HEK293 (cell line): Measurements from ENCODE around the gene CRX.

Experiments used
- HOXA7 ChIP-seq: sonication (generic); formaldehyde crosslinking; IDR thresholded peaks from 2 replicates; pipeline ENCODE4 v1.8.1; 2022; ENCODE audit warnings: missing genetic modification reagents, borderline replicate concordance
- YY1 ChIP-seq: fragments of 450-650 bp; formaldehyde crosslinking; IDR thresholded peaks from 2 replicates; pipeline ENCODE4 v1.5.1; 2018; ENCODE audit warnings: missing biosample characterization, missing genetic modification characterization
- ZBTB17 ChIP-seq: fragments of 450-650 bp; formaldehyde crosslinking; IDR thresholded peaks from 2 replicates; pipeline ENCODE4 v1.5.1; 2016; ENCODE audit warnings: missing biosample characterization, missing genetic modification characterization
- ZFP41 ChIP-seq: fragments of 450-650 bp; formaldehyde crosslinking; IDR thresholded peaks from 2 replicates; pipeline ENCODE4 v1.5.1; 2016; ENCODE audit warnings: missing biosample characterization, missing genetic modification characterization, borderline replicate concordance
- ZNF174 ChIP-seq: fragments of 450-650 bp; formaldehyde crosslinking; IDR thresholded peaks from 2 replicates; pipeline ENCODE4 v1.5.0; 2017; ENCODE audit warnings: missing biosample characterization, mild to moderate bottlenecking, missing genetic modification characterization
- TF ChIP-seq, protein P1 (sequence below): fragments of 450-650 bp; formaldehyde crosslinking; IDR thresholded peaks from 2 replicates; pipeline ENCODE4 v1.5.1; 2016; ENCODE audit warnings: missing biosample characterization, missing genetic modification characterization
- TF ChIP-seq, protein P2 (sequence below): fragments of 450-650 bp; formaldehyde crosslinking; IDR thresholded peaks from 2 replicates; pipeline ENCODE4 v1.5.1; 2016; ENCODE audit warnings: missing biosample characterization, missing genetic modification characterization
- TF ChIP-seq, protein P3 (sequence below): sonication (generic); formaldehyde crosslinking; IDR thresholded peaks from 2 replicates; pipeline ENCODE4 v1.8.1; 2022; ENCODE audit warnings: mild to moderate bottlenecking, moderate library complexity, missing genetic modification reagents

DNA sequence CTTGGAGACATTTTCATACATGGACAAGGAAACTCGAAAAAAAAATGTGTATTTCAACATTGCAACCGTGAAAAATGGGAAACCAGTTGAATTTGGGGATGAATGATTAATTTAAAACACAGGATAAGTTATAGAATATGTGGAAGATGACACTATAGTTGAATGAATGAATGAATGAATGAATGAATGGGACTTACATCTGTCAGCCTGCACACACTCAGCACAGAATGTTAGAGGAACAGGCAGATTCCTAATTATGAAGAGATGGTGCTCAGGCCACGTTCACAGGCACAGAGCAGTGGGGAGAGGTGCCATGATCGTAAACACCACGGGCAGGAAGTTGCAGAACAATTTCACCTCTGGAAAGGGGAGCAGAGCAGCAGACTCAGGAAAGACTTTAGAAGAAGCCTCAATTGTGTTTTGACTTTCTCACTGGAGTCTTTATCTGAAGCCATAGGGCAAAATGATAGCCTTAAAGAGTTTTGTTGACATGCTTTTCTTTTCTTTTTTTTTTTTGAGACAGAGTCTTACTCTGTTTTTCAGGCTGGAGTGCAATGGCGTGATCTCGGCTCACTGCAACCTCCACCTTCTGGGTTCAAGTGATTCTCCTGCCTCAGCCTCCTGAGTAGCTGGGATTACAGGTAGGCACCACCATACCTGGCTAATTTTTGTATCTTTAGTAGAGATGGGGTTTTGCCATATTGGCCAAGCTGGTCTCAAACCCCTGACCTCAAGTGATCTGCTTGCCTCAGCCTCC is 69.3 kb downstream of the CRX start:
- TF ChIP-seq, protein P1, sequence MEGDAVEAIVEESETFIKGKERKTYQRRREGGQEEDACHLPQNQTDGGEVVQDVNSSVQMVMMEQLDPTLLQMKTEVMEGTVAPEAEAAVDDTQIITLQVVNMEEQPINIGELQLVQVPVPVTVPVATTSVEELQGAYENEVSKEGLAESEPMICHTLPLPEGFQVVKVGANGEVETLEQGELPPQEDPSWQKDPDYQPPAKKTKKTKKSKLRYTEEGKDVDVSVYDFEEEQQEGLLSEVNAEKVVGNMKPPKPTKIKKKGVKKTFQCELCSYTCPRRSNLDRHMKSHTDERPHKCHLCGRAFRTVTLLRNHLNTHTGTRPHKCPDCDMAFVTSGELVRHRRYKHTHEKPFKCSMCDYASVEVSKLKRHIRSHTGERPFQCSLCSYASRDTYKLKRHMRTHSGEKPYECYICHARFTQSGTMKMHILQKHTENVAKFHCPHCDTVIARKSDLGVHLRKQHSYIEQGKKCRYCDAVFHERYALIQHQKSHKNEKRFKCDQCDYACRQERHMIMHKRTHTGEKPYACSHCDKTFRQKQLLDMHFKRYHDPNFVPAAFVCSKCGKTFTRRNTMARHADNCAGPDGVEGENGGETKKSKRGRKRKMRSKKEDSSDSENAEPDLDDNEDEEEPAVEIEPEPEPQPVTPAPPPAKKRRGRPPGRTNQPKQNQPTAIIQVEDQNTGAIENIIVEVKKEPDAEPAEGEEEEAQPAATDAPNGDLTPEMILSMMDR (tag by site-specific recombination) = no peak
- TF ChIP-seq ZBTB17 (no peak), ZFP41 (tag by site-specific recombination) (no peak), HOXA7 (CRISPR knock-in tag) (no peak), ZNF174 (tag by site-specific recombination) (no peak), YY1 (no peak)
- TF ChIP-seq, protein P2, sequence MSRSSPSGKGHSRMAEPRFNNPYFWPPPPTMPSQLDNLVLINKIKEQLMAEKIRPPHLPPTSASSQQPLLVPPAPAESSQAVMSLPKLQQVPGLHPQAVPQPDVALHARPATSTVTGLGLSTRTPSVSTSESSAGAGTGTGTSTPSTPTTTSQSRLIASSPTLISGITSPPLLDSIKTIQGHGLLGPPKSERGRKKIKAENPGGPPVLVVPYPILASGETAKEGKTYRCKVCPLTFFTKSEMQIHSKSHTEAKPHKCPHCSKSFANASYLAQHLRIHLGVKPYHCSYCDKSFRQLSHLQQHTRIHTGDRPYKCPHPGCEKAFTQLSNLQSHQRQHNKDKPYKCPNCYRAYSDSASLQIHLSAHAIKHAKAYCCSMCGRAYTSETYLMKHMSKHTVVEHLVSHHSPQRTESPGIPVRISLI (tag by site-specific recombination) = no peak
- TF ChIP-seq, protein P3, sequence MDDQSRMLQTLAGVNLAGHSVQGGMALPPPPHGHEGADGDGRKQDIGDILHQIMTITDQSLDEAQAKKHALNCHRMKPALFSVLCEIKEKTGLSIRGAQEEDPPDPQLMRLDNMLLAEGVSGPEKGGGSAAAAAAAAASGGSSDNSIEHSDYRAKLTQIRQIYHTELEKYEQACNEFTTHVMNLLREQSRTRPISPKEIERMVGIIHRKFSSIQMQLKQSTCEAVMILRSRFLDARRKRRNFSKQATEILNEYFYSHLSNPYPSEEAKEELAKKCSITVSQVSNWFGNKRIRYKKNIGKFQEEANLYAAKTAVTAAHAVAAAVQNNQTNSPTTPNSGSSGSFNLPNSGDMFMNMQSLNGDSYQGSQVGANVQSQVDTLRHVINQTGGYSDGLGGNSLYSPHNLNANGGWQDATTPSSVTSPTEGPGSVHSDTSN (CRISPR knock-in tag) = no peak
